Activated naive CD8-positive, alpha-beta T cell treated with anti-CD3 and anti-CD28 coated beads, Interleukin-2, amount 50 U/mL, for 16 hours (primary cell): ENCODE results near the gene SLC66A2.
"Not testable (repeated sequence)": the region's sequence is repeated elsewhere in the genome, so short reads cannot be mapped to it uniquely, and the experiment has no call there.

Experiments
- DNase-seq: peaks from one replicate; pipeline ENCODE4 v3.0.0-alpha.2; 2020; ENCODE audit warnings: low read depth, low spot score

The SLC66A2 gene

DNA sequence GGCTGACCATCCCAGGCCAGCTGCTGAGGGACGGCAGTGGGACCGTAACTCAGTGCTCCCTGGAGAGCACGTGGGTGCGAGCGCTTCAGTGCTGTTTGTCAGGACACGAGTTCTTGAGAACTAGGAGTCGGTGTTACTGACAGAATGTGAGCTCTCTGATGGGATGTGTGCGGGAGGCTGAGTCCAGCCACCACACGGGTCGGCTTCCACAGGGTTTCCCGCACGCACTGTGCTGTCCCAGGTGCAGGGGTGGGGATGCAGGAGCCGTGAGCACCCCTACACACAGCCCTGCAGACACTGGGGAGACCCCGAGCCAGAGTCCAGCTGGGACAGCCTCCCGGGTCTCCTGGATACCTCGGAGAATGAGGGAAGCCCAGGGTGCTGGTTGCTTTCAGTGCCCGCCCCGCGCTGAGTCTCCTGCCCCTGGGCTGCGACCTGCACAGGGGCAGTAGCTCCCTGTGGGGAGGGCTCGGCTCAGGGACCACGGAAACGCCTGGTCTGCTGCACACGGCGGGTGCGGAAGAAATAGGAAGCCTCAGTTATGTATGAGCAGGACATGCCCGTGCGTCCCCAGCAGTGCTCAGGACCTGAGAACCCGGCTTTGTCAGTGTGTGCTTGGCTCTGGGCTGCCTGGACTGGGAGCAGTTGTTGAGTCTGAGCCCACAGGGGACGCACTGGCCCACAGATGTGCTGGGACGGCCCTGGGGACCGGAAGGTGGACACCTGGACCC lies 82.5 kb downstream of the SLC66A2 start:
- DNase-seq = no peak

DNA sequence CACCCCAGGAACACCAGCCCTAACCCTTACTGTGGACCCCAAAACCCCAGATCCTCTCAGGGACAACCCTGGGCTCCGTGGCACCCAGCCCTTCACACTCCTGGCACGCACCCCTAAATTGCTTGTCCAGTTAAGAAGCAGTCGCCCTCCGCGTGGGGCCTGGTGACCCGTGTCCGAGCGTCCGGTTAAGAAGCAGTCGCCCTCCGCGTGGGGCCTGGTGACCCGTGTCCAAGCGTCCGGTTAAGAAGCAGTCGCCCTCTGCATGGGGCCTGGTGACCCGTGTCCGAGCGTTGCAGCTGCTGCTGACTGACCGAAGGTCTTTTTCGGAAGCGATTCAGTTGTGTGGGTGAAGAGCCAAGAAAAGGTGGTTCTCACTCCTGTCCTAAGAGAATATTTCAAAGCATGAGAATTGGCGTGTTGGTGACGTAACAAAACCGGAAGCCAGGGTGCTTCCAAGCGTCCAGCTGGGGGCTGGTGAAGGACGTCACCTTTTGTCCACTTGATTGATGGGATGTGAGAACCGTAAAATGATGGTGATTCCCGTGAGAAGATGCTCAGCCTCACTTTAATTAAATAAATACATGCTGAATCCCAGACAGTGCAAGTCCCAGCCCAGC lies 83.2 kb downstream of the SLC66A2 start:
- DNase-seq = no peak

DNA sequence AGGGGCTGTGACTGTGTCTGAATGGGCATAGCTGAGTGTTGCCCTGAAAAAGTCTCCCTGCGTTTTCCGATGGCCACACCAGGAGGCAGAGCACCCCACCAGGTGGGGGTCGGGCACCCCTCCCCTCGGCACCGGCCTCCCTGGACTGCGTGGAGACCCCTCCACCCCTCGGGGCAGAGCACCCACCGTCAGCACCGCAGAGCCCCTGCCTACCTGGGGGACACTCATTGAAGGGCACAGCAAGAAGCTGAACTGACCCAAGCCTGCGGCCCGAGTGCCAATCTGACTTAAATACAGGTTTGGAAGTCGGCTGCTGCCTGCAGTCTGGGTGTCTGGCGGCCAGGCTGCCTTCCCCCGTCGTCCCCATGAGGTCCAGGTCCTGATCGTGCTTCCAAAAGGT lies 83.8 kb downstream of the SLC66A2 start:
- DNase-seq = no peak

DNA sequence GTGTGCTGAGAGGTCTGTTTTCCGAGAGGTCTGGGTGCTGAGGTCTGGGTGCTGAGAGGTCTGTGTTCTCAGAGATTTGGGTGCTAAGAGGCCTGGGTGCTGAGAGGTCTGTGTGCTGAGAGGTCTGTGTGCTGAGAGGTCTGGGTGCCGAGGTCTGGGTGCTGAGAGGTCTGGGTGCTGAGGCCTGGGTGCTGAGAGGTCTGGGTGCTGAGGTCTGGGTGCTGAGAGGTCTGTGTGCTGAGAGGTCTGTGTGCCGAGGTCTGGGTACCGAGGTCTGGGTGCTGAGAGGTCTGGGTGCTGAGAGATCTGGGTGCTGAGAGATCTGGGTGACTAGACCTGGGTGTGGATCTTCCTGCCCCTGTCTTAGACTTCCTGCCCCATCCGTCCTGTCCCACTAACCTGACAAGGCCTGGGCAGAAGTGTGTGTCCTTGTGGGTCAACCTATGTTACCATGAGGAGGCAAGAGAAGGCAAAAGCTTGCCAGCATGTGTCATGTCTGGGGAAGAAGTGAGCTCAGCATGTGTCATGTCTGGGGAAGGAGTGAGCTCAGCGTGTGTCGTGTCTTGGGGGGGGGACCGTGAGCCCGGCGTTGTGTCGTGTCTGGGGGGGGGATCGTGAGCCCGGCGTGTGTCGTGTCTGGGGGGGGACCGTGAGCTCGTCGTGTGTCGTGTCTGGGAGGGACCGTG lies 84.4 kb downstream of the SLC66A2 start:
- DNase-seq = no peak

DNA sequence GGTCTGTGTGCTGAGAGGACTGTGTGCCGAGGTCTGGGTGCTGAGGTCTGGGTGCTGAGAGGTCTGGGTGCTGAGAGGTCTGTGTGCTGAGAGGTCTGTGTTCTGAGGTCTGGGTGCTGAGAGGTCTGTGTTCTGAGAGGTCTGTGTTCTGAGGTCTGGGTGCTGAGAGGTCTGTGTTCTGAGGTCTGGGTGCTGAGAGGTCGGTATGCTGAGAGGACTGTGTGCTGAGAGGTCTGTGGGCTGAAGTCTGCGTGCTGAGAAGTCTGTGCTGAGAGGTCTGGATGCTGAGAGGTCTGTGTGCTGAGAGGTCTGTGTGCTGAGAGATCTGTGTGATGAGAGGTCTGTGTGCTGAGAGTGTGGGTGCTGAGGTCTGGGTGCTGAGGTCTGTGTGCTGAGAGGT lies 85.5 kb downstream of the SLC66A2 start:
- DNase-seq = not testable (repeated sequence)

DNA sequence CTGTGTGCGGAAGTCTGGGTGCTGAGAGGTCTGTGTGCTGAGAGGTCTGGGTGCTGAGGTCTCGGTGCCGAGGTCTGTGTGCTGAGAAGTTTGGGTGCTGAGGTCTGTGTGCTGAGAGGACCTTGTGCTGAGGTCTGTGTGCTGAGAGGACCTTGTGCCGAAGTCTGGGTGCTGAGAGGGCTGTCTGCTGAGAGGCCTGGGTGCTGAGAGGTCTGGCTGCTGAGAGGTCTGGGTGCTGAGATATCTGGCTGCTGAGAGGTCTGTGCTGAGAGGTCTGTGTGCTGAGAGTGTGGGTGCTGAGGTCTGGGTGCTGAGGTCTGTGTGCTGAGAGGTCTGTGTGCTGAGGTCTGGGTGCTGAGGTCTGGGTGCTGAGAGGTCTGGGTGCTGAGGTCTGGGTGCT lies 86.5 kb downstream of the SLC66A2 start:
- DNase-seq = not testable (repeated sequence)

DNA sequence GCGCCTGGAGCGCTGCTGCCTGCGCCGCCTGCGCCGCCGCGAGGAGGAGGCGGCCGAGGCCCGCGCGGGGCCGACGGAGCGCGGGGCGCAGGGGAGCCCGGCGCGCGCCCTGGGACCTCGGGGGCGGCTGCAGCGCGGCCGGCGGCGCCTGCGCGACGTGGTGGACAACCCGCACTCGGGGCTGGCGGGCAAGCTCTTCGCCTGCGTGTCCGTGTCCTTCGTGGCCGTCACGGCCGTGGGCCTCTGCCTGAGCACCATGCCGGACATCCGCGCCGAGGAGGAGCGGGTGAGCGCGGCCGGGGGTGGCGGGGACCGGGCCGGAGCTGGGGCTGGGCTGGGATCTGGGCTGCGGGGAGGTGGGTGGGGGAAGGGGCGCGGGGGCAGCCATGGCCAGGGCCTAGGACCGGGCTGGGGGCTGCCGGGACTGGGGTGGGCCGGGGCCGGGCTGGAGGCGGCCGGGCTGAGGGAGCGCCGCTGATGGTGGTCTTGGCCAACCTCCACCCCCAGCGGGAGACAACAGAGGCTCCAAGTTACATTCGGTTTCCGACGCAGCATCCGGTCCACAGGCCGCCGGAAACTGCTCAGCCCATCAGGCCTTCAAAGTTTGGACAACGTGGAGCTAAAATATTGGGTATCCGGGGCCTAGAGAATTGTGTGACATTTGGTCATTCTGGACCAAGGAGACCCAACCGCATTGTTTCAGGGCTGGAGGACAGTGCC lies 87.3 kb downstream of the SLC66A2 start:
- no peak for DNase-seq

DNA sequence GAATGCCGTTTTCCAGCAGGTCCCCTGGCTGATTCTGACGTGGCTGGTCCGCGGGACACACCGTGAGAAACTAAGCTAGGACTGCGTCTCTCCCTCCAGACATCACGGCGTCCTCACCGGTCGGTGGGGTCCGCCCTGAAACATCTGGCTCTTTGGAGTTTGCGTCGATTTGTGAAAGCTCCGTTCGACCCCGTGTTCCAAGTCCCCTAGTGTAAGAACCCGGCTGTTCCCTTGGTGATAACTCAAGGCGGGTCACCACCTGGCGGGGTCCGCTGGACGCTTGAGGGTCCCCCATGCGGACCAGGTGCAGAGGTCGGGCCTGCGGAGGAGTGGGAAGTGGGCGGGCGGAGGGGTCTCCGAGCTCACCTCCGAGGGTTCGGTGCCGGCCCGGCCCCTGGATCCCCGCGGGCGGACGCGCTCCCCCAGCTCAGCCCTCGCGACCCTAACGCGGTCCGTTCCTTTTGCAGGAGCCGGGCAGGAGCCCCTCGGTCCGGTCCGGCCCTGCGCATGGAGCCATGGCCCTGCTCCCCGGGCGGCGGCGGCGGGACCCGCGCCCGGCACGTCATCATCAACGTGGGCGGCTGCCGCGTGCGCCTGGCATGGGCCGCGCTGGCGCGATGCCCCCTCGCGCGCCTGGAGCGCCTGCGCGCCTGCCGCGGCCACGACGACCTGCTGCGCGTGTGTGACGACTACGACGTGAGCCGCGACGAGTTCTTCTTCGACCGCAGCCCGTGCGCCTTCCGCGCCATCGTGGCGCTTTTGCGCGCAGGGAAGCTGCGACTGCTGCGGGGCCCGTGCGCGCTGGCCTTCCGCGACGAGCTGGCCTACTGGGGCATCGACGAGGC lies 88.1 kb downstream of the SLC66A2 start:
- no peak for DNase-seq

DNA sequence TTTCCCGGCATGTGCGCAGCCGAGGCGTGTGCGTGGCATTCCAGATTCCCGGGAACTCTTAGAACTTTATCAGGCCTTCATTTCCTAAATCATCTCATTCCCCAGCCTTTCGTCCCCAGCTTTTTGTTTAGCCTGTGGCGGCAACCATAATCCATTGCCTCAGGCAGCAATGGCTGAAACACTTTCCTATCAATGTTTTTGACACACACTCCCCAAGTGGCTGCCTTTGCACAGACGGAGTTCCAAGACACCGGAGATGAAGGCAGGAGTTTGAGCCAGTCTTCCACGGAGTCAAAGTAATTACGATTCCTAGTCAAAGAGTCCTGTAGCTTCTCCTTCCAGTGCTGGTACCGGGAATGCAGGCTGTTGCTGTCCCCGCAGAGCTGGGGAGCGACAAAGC lies 88.9 kb downstream of the SLC66A2 start:
- no peak for DNase-seq

DNA sequence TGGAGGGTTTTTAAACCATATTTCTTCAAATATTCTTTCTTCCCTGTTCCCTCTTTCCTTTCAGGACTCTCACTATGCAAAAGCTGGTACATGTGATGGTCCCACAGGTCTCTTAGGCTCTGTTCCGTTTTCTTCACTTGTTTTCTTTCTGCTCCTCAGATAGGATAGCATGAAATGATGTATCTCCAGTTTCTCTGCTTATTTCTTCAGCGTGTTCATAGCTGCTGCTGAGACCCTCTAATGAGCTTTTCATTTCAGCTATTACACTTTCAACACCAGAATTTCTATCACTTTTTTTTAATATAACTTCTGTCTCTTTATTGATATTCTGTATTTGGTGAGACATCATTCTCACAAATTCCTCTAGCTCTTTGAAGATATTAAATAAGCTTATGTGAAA lies 89.8 kb downstream of the SLC66A2 start:
- DNase-seq = no peak

DNA sequence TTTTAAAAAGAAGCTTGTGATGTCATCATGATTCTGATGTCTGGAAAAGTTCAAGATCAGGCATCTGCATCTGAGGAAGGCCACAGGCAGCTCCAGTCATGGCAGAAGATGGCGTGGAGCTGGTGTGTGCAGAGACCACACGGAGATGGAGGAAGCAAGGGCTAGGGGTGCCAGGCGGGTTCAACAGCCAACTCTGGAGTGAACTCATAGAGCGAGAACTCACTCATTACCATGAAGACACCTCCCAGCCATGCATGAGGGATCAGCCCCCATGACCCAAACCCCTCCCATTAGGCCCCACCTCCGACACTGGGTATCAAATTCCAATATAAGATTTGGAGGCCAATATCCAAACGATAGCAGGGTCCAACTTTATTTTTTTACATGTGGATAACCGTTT lies 92.1 kb downstream of the SLC66A2 start:
- DNase-seq = no peak

DNA sequence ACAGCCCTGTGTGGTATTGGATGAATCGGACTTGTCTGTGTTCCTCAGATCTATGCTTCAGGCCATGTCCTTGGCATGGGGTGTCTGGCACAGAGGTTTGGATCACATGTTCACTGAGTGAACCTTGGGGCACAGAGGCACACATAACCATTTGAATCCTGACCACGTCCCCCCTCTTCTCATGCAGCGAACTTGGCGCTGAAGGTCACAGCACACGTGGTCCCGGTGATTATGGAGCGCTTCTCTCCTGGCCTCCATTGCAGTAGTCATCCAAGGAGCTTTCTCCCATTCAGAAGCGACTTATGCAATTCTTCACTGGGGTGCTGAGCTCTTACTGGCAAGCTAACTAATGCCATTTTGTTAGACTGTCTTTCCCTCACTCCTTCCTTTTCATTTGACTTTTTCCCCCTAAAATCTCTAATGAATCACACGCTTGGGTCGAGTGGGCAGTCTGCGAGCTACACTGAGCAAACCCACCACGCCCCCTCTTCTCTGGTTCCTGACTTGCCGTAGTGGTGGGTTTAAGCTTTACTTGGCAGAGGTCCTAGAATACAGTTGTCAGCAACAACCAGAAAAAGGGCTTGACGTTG lies 94.3 kb downstream of the SLC66A2 start:
- no peak for DNase-seq

DNA sequence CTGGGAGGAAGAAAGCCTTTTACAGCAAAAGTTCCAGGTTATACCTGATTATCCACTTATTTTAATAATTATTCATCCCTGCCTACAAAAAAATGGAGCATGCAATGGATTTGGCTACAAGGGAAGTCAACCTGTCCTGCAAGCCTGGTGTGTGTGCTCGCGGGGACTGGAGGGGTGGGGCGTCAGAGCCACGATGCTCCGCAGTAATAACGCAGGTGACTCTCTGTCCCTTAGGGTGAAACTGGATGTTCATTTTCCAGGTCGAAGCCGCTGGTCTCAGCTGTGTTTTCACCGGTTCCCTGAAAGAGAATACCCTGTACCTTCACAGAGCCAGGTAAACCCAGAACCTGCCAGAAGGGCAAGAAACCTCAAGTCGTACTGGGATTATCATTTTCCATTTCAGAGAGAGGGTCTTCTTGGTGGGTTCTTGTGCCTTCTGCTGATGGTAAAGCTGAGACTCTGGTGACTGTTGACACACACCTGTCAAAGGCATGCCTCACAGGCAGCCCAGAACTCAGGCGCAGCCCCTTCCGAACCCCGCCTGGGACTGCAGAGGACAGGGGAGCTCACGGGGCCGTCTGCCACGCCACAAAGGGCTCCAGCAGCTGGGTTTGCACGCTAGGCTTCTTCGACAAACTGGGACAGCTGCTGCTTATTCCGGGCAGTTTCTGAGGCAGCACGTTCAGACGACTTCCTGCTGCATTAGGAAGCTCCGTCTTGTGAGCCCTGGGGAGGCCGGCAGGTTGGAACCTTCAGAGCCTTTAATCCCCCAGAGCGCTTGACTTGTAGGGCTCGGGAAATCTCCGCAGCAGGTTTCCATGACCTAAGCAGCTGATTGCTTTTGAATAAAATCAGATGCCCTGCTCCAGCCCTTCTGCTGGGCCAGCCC lies 95.1 kb downstream of the SLC66A2 start:
- DNase-seq = no peak

DNA sequence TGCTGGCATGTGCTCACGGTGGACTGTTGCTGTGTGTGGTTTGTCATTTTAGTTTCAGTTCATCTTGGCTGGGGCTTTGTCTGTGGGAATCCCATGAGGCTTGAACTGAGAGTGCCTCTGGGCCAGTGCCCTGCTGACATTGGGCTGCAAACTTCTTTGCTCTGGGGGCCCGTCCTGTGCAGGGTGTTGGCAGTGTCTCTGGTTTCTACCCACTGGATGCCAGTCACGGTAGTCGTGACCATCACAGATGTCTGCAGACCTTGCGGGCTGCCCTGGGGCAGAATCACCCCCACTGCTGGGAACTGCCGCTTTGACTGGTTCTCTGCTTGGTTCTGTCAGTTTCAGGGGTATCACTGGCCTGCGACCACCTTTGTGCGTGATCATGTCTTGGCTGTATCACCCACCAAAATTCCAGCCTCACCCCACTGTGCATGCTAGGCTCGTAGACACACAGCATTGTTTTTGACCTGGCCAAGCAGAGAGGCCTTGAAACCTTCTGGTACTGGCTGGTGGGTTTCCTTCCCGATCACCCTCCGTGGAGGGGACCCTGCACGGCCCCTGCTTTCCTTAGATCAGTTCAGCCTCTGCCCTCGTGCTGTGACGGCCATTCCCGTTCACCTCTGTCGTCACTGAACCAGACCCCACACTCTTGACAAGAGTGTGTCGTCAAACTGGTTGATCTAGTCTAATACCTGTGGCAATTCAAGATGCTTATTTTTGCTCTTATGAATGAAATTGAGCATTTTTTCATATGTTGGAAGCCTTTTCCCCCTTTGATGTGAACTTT lies 96.1 kb downstream of the SLC66A2 start:
- DNase-seq = no peak

DNA sequence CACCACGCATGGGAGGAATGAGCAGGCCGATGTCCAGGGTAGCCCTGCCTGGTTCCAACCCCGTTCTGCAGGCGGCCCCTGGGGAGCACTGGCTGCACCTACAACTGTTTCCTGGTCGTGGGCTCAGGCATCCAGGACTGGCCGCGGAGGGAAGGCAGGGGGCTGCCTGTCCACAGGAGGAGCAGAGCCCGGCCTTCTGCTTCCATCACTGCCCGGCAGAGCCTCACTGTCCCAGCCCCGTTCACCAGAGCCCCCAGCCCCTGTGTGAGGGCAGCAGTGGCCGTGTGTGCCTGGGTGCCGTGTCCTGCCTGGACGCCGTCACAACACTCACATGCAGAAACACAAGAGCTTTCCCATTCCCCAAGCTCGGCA lies 97.5 kb downstream of the SLC66A2 start:
- DNase-seq = no peak

DNA sequence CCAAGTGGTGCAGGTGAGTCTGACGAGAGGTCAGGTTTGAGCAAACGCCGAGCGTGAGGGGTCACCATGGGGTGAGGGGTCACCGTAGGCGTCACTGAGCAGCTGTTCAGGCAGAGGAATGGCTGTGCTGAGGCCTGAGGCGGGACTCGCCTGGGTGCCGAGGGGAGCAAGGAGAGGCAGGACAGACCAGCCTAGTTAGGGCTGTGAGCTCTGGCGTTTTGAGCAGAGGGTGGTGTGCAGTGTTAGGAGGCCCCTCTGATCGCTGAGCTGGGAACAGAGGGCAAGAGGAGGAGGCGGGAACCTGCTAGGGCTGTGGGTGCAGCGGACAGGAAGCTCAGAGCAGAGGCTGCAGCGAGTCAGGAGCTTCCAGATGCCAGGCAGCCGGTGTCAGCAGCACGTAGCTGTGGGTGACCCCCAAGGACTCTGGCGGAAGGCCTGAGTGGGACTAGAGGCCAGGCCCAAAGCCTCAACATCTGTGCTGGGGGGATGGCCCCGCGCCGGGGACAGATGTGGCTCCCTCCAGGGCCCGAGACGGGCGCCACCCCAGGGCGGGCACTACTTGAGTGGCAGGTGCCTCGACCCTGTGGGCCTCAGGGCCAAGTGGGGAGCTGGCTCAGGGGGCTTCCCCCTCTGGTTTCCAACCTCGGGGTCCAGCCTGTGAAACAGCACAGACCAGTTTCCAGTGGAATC lies 98.0 kb downstream of the SLC66A2 start:
- DNase-seq = no peak

DNA sequence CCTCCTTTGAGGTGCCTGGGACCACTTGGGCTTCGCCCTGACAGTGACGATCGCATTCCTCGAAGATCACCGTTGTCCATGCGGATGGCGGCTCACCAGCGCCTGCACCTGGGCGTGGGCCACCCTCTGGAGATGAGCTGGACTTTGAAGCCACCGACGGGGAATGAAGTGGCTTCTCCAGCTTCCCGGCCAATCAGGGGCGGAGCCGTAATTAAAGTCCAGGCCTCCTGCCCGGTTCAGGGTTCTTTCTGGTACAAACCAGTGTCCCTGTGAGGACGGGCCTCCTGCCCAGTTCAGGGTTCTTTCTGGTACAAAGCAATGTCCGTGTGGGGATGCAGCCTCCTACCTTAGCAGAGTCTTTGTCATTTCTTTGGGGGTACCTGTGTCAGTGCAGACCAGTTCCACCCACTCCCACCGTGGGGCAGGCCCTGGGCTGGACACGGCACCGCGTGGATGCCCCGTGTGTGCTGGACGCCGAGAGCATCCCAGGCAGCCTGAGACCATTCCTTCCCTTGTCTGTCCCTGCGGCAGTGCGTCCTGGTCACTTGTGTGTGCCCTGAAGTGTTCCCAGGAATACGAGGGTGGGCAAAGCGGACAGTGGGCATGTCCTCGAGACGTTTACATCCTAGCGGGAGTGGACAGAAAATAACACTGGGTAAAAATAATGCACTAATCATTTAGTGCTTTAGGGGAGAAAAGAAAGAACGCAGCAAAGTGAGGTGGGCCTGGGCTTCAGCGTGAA lies 98.7 kb downstream of the SLC66A2 start:
- DNase-seq = no peak
